SK-N-MC (cell line): Measurements from ENCODE around the gene SFI1.

Experiments used
- DNase-seq: peaks from one replicate; pipeline ENCODE4 v3.0.0-alpha.2; 2011; ENCODE audit warnings: low read depth, low spot score
- H3K27ac ChIP-seq: fragments of 200-600 bp; sonication (generic); 2 replicates; pipeline ENCODE4 v1.5.1; 2016; ENCODE audit warnings: mixed run types
- H3K36me3 ChIP-seq: fragments of 200-600 bp; sonication (generic); 2 replicates; pipeline ENCODE4 v1.6.1; 2017; ENCODE audit warnings: antibody characterized with exemption, low read length, mixed read lengths; ENCODE audit not compliant: insufficient read depth
- H3K4me3 ChIP-seq: fragments of 200-600 bp; sonication (generic); 2 replicates; pipeline ENCODE4 v1.5.1; 2016
- H3K9ac ChIP-seq: fragments of 200-600 bp; sonication (generic); 2 replicates; pipeline ENCODE4 v1.8.0; 2017; ENCODE audit warnings: mixed run types, mixed read lengths; ENCODE audit not compliant: insufficient read length
- H3K9me3 ChIP-seq: fragments of 200-600 bp; sonication (generic); 2 replicates; pipeline ENCODE4 v1.6.1; 2017; ENCODE audit warnings: low read depth, mild to moderate bottlenecking, antibody characterized with exemption, low read length, moderate library complexity, mixed read lengths
- EZH2 ChIP-seq: fragments of 200-600 bp; sonication (generic); IDR thresholded peaks from one replicate; pipeline ENCODE4 v1.6.1; 2017; ENCODE audit warnings: antibody characterized with exemption
- FOXP2 ChIP-seq: optimal IDR thresholded peaks from 2 replicates; pipeline ENCODE3; 2011; ENCODE audit warnings: mild to moderate bottlenecking, moderate library complexity; ENCODE audit not compliant: insufficient read depth; ENCODE audit errors: extremely low read length, control extremely low read depth
- POLR2AphosphoS5 ChIP-seq: IDR thresholded peaks from 2 replicates; pipeline ENCODE4 v1.6.1; 2012; ENCODE audit warnings: mild to moderate bottlenecking, low read depth, low read length, borderline replicate concordance

SFI1 gene

GRCh38 chr22:31604137-31604705, 107.9 kb downstream of the SFI1 start:
- TF ChIP-seq POLR2AphosphoS5 (no peak), EZH2 (no peak), FOXP2 (no peak)
- no peak overlapping the region for H3K27ac ChIP-seq
- no peaks in the 10 kb centered on the region for H3K9me3 ChIP-seq
- DNase-seq, result no peak
- H3K9ac ChIP-seq, result no peak overlapping the region
- no peak overlapping the region for H3K4me3 ChIP-seq
- H3K36me3 ChIP-seq, result no peaks in the 10 kb centered on the region

- Histone ChIP-seq H3K4me3 (no peak overlapping the region), H3K27ac (no peak overlapping the region), H3K9me3 (no peaks in the 10 kb centered on the region), H3K36me3 (no peaks in the 10 kb centered on the region), H3K9ac (no peak overlapping the region)
- no peak for DNase-seq
- TF ChIP-seq EZH2, result no peak
- TF ChIP-seq FOXP2, result no peak
- no peak for TF ChIP-seq POLR2AphosphoS5
Observed at GRCh38 chr22:31604746-31605705, 108.7 kb downstream of the SFI1 start.

- DNase-seq, result no peak
- no peak overlapping the region for H3K27ac ChIP-seq
- no peak overlapping the region for H3K4me3 ChIP-seq
- H3K9ac ChIP-seq, result no peak overlapping the region
- H3K9me3 ChIP-seq, result no peaks in the 10 kb centered on the region
- TF ChIP-seq EZH2 (no peak), FOXP2 (no peak), POLR2AphosphoS5 (no peak)
- H3K36me3 ChIP-seq, result no peaks in the 10 kb centered on the region
Observed at GRCh38 chr22:31605851-31606585, 109.7 kb downstream of the SFI1 start.

GRCh38 chr22:31607696-31608095, 111.4 kb downstream of the SFI1 start:
- Histone ChIP-seq H3K27ac (no peak overlapping the region), H3K9me3 (no peaks in the 10 kb centered on the region), H3K4me3 (no peak overlapping the region), H3K9ac (no peak overlapping the region), H3K36me3 (no peaks in the 10 kb centered on the region)
- DNase-seq, result no peak
- TF ChIP-seq FOXP2 (no peak), EZH2 (no peak)

GRCh38 chr22:31609716-31610115, 113.4 kb downstream of the SFI1 start:
- H3K4me3 ChIP-seq, result no peak overlapping the region
- H3K36me3 ChIP-seq, result no peaks in the 10 kb centered on the region
- no peak overlapping the region for H3K9ac ChIP-seq
- no peaks in the 10 kb centered on the region for H3K9me3 ChIP-seq
- DNase-seq, result no peak
- no peak overlapping the region for H3K27ac ChIP-seq
- no peak for TF ChIP-seq POLR2AphosphoS5
- no peak for TF ChIP-seq EZH2
- TF ChIP-seq FOXP2, result no peak

- H3K27ac ChIP-seq, result no peak overlapping the region
- TF ChIP-seq FOXP2, result no peak
- no peak for TF ChIP-seq EZH2
- TF ChIP-seq POLR2AphosphoS5, result no peak
- no peaks in the 10 kb centered on the region for H3K36me3 ChIP-seq
- H3K9ac ChIP-seq, result no peak overlapping the region
- no peak overlapping the region for H3K4me3 ChIP-seq
- no peaks in the 10 kb centered on the region for H3K9me3 ChIP-seq
- DNase-seq, result no peak
Observed at GRCh38 chr22:31610611-31611010, 114.3 kb downstream of the SFI1 start.

GRCh38 chr22:31611061-31611760, 114.9 kb downstream of the SFI1 start:
- no peak overlapping the region for H3K27ac ChIP-seq
- H3K4me3 ChIP-seq, result no peak overlapping the region
- no peaks in the 10 kb centered on the region for H3K36me3 ChIP-seq
- H3K9ac ChIP-seq, result no peak overlapping the region
- no peaks in the 10 kb centered on the region for H3K9me3 ChIP-seq
- TF ChIP-seq EZH2 (no peak), FOXP2 (no peak), POLR2AphosphoS5 (no peak)
- DNase-seq, result no peak

- H3K9me3 ChIP-seq, result no peaks in the 10 kb centered on the region
- no peak overlapping the region for H3K4me3 ChIP-seq
- no peak overlapping the region for H3K27ac ChIP-seq
- TF ChIP-seq POLR2AphosphoS5, result no peak
- no peak for TF ChIP-seq FOXP2
- TF ChIP-seq EZH2, result no peak
- DNase-seq, result no peak
- no peak overlapping the region for H3K9ac ChIP-seq
- no peaks in the 10 kb centered on the region for H3K36me3 ChIP-seq
Observed at GRCh38 chr22:31612891-31613285, 116.6 kb downstream of the SFI1 start.
